Activated CD8-positive, alpha-beta T cell treated with anti-CD3 and anti-CD28 coated beads for 36 hours (primary cell): ENCODE data around the gene GADD45A. TPM values are rescaled to one million over a fixed set of nuclear protein-coding genes. Genes with fewer than 3 reads are reported as not detected.

Experiments
- ATAC-seq: fragments of 200-7000 bp; cut with Tn5 transposase; one replicate; pipeline ENCODE4 v1.10.0; 2021; ENCODE audit warnings: mild to moderate bottlenecking, moderate library complexity
- CTCF ChIA-PET: fragments of 350-600 bp; sonication (Branson Sonifier 250); formaldehyde crosslinking; loops from one replicate; lab custom pipeline; 2021; ENCODE audit warnings: antibody characterized with exemption; lab: Charles Lee
- POLR2A ChIA-PET: fragments of 350-600 bp; sonication (Branson Sonifier 250); formaldehyde crosslinking; loops from one replicate; lab custom pipeline; 2021; ENCODE audit warnings: antibody characterized with exemption; lab: Charles Lee
- DNase-seq: peaks from one replicate; pipeline ENCODE4 v3.0.0-alpha.2; 2020
- H3K27ac Mint-ChIP-seq: one replicate; pipeline ENCODE4 v1.8.0; 2021; ENCODE audit warnings: mild to moderate bottlenecking, mixed read lengths
- H3K27me3 Mint-ChIP-seq: one replicate; pipeline ENCODE4 v1.8.0; 2021; ENCODE audit warnings: mixed read lengths
- H3K36me3 Mint-ChIP-seq: one replicate; pipeline ENCODE4 v1.8.0; 2021; ENCODE audit warnings: low read depth, mixed read lengths
- H3K4me1 Mint-ChIP-seq: one replicate; pipeline ENCODE4 v1.8.0; 2021; ENCODE audit warnings: low read depth, mixed read lengths
- H3K4me3 Mint-ChIP-seq: one replicate; pipeline ENCODE4 v1.8.0; 2021; ENCODE audit warnings: mild to moderate bottlenecking, moderate library complexity, mixed read lengths
- H3K9me3 Mint-ChIP-seq: one replicate; pipeline ENCODE4 v1.8.0; 2021; ENCODE audit warnings: mixed read lengths
- CTCF ChIP-seq: fragments of 200-600 bp; IDR thresholded peaks from one replicate; pipeline ENCODE4 v1.8.0; 2022; ENCODE audit warnings: antibody characterized with exemption, mild to moderate bottlenecking
- intact Hi-C: fragments of 100-400 bp; cut with micrococcal nuclease; formaldehyde crosslinking; loops from one replicate; pipeline ENCODE4 v1.10.0; 2022
- total RNA-seq, 2 experiments: library from RNA; stranded (reverse); gene quantifications; one replicate each; pipeline ENCODE4 v1.2.3, GENCODE V29; 2021

GADD45A gene
- total RNA-seq, 2 experiments from 2014 or later: 33.5 to 34.3 TPM

GRCh38 chr1:67705735-67706453 is 20.9 kb downstream of the GADD45A start:
- POLR2A ChIA-PET: interaction anchor here (1.4 kb wide), 1 partner anchor 13 kb away, joined by 3 read pairs; no protein-coding TSS in a partner anchor
- no peak for ATAC-seq
- DNase-seq: no peak
- no peaks in the 10 kb centered on the region for H3K36me3 Mint-ChIP-seq
- TF ChIP-seq CTCF: no peak
- no peaks in the 10 kb centered on the region for H3K27me3 Mint-ChIP-seq
- no peaks in the 10 kb centered on the region for H3K9me3 Mint-ChIP-seq
- intact Hi-C loops: no loop called here
- CTCF ChIA-PET: interaction anchor here (1.1 kb wide), 2 partner anchors 54 to 145 kb away, joined by 3 read pairs; no protein-coding TSS in a partner anchor
- no peak overlapping the region for H3K27ac Mint-ChIP-seq
- no peak overlapping the region for H3K4me3 Mint-ChIP-seq
- H3K4me1 Mint-ChIP-seq: peaks cover 6% of the 10 kb centered on the region

- CTCF ChIA-PET: interaction anchor here (1.6 kb wide), 1 partner anchor 208 kb away, joined by 3 read pairs; no protein-coding TSS in a partner anchor
- POLR2A ChIA-PET: no interaction called here
- no peak for DNase-seq
- Mint-ChIP-seq H3K27me3 (no peaks in the 10 kb centered on the region), H3K27ac (no peak overlapping the region), H3K36me3 (no peaks in the 10 kb centered on the region), H3K9me3 (no peaks in the 10 kb centered on the region), H3K4me3 (no peak overlapping the region), H3K4me1 (no peaks in the 10 kb centered on the region)
- intact Hi-C loops: no loop called here
- no peak for ATAC-seq
- no peak for TF ChIP-seq CTCF
These were observed 23.6 kb downstream of the GADD45A start for GRCh38 chr1:67708606-67709005.

- POLR2A ChIA-PET: no interaction called here
- Mint-ChIP-seq H3K36me3 (no peaks in the 10 kb centered on the region), H3K27ac (no peak overlapping the region), H3K27me3 (no peaks in the 10 kb centered on the region), H3K4me3 (no peak overlapping the region), H3K9me3 (no peaks in the 10 kb centered on the region), H3K4me1 (no peaks in the 10 kb centered on the region)
- intact Hi-C loops: no loop called here
- CTCF ChIA-PET: no interaction called here
- no peak for TF ChIP-seq CTCF
- ATAC-seq: no peak
- DNase-seq: no peak
These were observed 25.4 kb downstream of the GADD45A start for GRCh38 chr1:67710417-67710816.

GRCh38 chr1:67711158-67711854 is 26.3 kb downstream of the GADD45A start:
- Mint-ChIP-seq H3K4me3 (no peak overlapping the region), H3K9me3 (no peaks in the 10 kb centered on the region), H3K27me3 (no peaks in the 10 kb centered on the region), H3K27ac (no peak overlapping the region), H3K4me1 (no peaks in the 10 kb centered on the region), H3K36me3 (no peaks in the 10 kb centered on the region)
- no peak for TF ChIP-seq CTCF
- ATAC-seq (no peak), DNase-seq (no peak)
- CTCF ChIA-PET: interaction anchor here (1.1 to 1.7 kb wide), 2 partner anchors 49 to 151 kb away, joined by 3 to 7 read pairs; no protein-coding TSS in a partner anchor
- intact Hi-C loops: no loop called here
- POLR2A ChIA-PET: interaction anchor here (1.0 kb wide), 1 partner anchor 9 kb away, joined by 3 read pairs; no protein-coding TSS in a partner anchor

GRCh38 chr1:67711855-67712212 is 26.8 kb downstream of the GADD45A start:
- H3K36me3 Mint-ChIP-seq: no peaks in the 10 kb centered on the region
- no peak for DNase-seq
- no peak for ATAC-seq
- H3K9me3 Mint-ChIP-seq: no peaks in the 10 kb centered on the region
- intact Hi-C loops: no loop called here
- TF ChIP-seq CTCF: no peak
- ChIA-PET CTCF (interaction anchor here (1.1 to 1.7 kb wide), 2 partner anchors 49 to 152 kb away, joined by 3 to 7 read pairs; no protein-coding TSS in a partner anchor), POLR2A (interaction anchor here (1.0 kb wide), 1 partner anchor 9 kb away, joined by 3 read pairs; no protein-coding TSS in a partner anchor)
- no peak overlapping the region for H3K4me3 Mint-ChIP-seq
- H3K27ac Mint-ChIP-seq: no peak overlapping the region
- no peaks in the 10 kb centered on the region for H3K4me1 Mint-ChIP-seq
- no peaks in the 10 kb centered on the region for H3K27me3 Mint-ChIP-seq
